Neural progenitor cell (in vitro differentiated cells): ENCODE data around the gene GDI1.

ENCODE experiments used
- CTCF ChIP-seq: fragments of 200-600 bp; sonication (generic); IDR thresholded peaks from 2 replicates; pipeline ENCODE4 v1.5.1; 2017; ENCODE audit warnings: antibody characterized with exemption, mild to moderate bottlenecking
- EZH2 ChIP-seq: fragments of 200-600 bp; sonication (generic); IDR thresholded peaks from 2 replicates; pipeline ENCODE4 v1.6.1; 2017; ENCODE audit warnings: antibody characterized with exemption, mild to moderate bottlenecking, moderate library complexity
- EZH2phosphoT487 ChIP-seq: fragments of 200-600 bp; sonication (generic); IDR thresholded peaks from 2 replicates; pipeline ENCODE4 v1.6.1; 2017; ENCODE audit warnings: antibody characterized with exemption

DNA sequence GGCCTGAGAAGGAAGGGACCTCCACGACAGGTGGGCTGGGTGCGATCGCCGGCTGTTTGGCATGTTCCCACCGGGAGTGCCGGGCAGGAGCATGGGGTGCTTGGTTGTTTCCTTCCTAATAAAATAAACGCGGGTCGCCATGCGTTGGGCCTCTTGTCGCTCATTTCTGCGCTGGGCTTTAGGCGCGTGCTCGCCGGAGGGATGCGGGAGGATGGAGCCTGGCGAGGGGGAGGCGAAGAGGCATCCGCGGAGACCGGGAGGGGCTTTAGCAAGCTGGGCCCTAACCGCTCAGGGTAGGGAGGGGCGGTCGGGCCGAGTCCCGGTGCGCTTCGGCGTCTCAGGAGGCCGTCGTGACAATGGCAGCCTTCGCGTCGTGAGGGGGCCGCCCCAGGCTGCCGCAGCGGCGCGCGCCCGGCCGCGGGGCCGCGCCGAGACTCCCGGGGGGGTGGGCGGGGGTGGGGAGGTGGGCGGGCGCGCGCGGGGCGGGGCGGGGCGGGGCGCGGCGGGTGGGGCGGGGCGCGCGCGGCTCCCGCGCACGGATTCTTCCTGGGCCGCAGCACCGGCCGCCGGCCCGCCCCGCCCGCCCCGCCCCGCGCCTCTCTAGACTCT is 476 bp upstream of the GDI1 start:
- no peak for TF ChIP-seq CTCF
- no peak for TF ChIP-seq EZH2
- no peak for TF ChIP-seq EZH2phosphoT487
